Trophoblast cell (in vitro differentiated cells and primary cell): ENCODE measurements around the gene POC1A.

ENCODE experiments used
- DNase-seq, 2 donors: peaks; one replicate each; pipeline ENCODE4 v3.0.0-alpha.2; 2016
- H2AFZ ChIP-seq: 2 replicates; pipeline ENCODE4 v1.6.1; 2013; ENCODE audit warnings: low read length, moderate library complexity, mild to moderate bottlenecking; ENCODE audit not compliant: insufficient read depth, poor library complexity
- H2AK5ac ChIP-seq: 2 replicates; pipeline ENCODE4 v1.6.1; 2013; ENCODE audit warnings: mild to moderate bottlenecking, low read length
- H2BK120ac ChIP-seq: 2 replicates; pipeline ENCODE4 v1.6.1; 2013; ENCODE audit warnings: low read length, mild to moderate bottlenecking, moderate library complexity; ENCODE audit not compliant: insufficient read depth, poor library complexity
- H2BK12ac ChIP-seq: 2 replicates; pipeline ENCODE4 v1.6.1; 2013; ENCODE audit warnings: mild to moderate bottlenecking, low read length, moderate library complexity
- H2BK5ac ChIP-seq: 2 replicates; pipeline ENCODE4 v1.6.1; 2013; ENCODE audit warnings: low read length, low read depth, moderate library complexity, mild to moderate bottlenecking; ENCODE audit not compliant: poor library complexity
- H3K14ac ChIP-seq: 2 replicates; pipeline ENCODE4 v1.6.1; 2013; ENCODE audit warnings: mild to moderate bottlenecking, low read length
- H3K18ac ChIP-seq: 2 replicates; pipeline ENCODE4 v1.6.1; 2013; ENCODE audit warnings: mild to moderate bottlenecking, low read length
- H3K23ac ChIP-seq: 2 replicates; pipeline ENCODE4 v1.6.1; 2013; ENCODE audit warnings: low read length
- H3K27ac ChIP-seq: 2 replicates; pipeline ENCODE4 v1.5.1; 2013; ENCODE audit warnings: low read depth, mild to moderate bottlenecking, inconsistent platforms, low read length, moderate library complexity
- H3K27me3 ChIP-seq: 2 replicates; pipeline ENCODE4 v1.6.1; 2013; ENCODE audit warnings: inconsistent platforms, mild to moderate bottlenecking, low read length, moderate library complexity; ENCODE audit not compliant: insufficient read depth
- H3K36me3 ChIP-seq, 2 experiments: 1 replicate in 1 of 2; 2 replicates in 1 of 2; pipeline ENCODE4 v1.6.1; 2013; ENCODE audit warnings: low read length in 2 of 2, mild to moderate bottlenecking in 2 of 2, moderate library complexity in 1 of 2; ENCODE audit not compliant: insufficient read depth in 2 of 2, control insufficient read depth in 1 of 2
- H3K4ac ChIP-seq: 2 replicates; pipeline ENCODE4 v1.6.1; 2013; ENCODE audit warnings: low read depth, mild to moderate bottlenecking, low read length, moderate library complexity
- H3K4me1 ChIP-seq, 2 experiments: 1 replicate in 1 of 2; 2 replicates in 1 of 2; pipeline ENCODE4 v1.6.1; 2013; ENCODE audit warnings: low read length in 2 of 2, mild to moderate bottlenecking in 2 of 2, moderate library complexity in 1 of 2; ENCODE audit not compliant: insufficient read depth in 2 of 2, control insufficient read depth in 1 of 2
- H3K4me2 ChIP-seq: 2 replicates; pipeline ENCODE4 v1.6.1; 2013; ENCODE audit warnings: inconsistent platforms, mild to moderate bottlenecking, low read length, moderate library complexity
- H3K4me3 ChIP-seq: 2 replicates; pipeline ENCODE4 v1.5.1; 2013; ENCODE audit warnings: mild to moderate bottlenecking, low read depth, low read length, inconsistent platforms
- H3K79me1 ChIP-seq: one replicate; pipeline ENCODE4 v1.6.1; 2013; ENCODE audit warnings: low read length
- H3K79me2 ChIP-seq: 2 replicates; pipeline ENCODE4 v1.6.1; 2013; ENCODE audit warnings: low read length, mild to moderate bottlenecking; ENCODE audit not compliant: control insufficient read depth, insufficient read depth, poor library complexity
- H3K9ac ChIP-seq: 2 replicates; pipeline ENCODE4 v1.6.1; 2013; ENCODE audit warnings: mild to moderate bottlenecking, low read length
- H3K9me3 ChIP-seq: 2 replicates; pipeline ENCODE4 v1.6.1; 2013; ENCODE audit warnings: low read depth, mild to moderate bottlenecking, control low read depth, inconsistent platforms, low read length; ENCODE audit not compliant: insufficient read depth
- H4K12ac ChIP-seq: 2 replicates; pipeline ENCODE4 v1.6.1; 2013; ENCODE audit warnings: low read depth, mild to moderate bottlenecking, low read length, moderate library complexity
- H4K8ac ChIP-seq: 2 replicates; pipeline ENCODE4 v1.6.1; 2013; ENCODE audit warnings: low read depth, mild to moderate bottlenecking, low read length, moderate library complexity
- H4K91ac ChIP-seq: one replicate; pipeline ENCODE4 v1.6.1; 2013; ENCODE audit warnings: low read depth, mild to moderate bottlenecking, low read length, moderate library complexity
- WGBS: extraction: QIAGEN DNeasy Blood & Tissue Kit; methylation state at CpG from one replicate; pipeline ENCODE4 v1.1.7; 2013; ENCODE audit warnings: missing lambda C conversion rate; ENCODE audit not compliant: insufficient read length, insufficient coverage; ENCODE audit errors: extremely low coverage; 5-methylcytosine and 5-hydroxymethylcytosine counted together

Gene POC1A

GRCh38 chr3:52112056-52112455 is 42.2 kb downstream of the POC1A start:
- no peak overlapping the region for H2AFZ ChIP-seq
- no CpG with 5 or more reads among the region's 6 CpGs for WGBS
- H3K4me1 ChIP-seq, result no peaks in the 10 kb centered on the region

GRCh38 chr3:52110502-52110901 is 43.7 kb downstream of the POC1A start:
- Histone ChIP-seq H3K4me2 (no peak overlapping the region), H3K36me3 (peaks cover 3 to 23% of the 10 kb centered on the region in 2 experiments), H3K9ac (no peak overlapping the region), H2BK5ac (no peak overlapping the region), H3K14ac (no peak overlapping the region), H2BK12ac (no peak overlapping the region), H3K4me1 (no peaks in the 10 kb centered on the region), H4K12ac (no peak overlapping the region), H3K4me3 (no peak overlapping the region), H3K27me3 (no peaks in the 10 kb centered on the region), H3K79me1 (no peaks in the 10 kb centered on the region), H2AK5ac (no peak overlapping the region), H3K23ac (no peak overlapping the region), H3K27ac (no peak overlapping the region), H2AFZ (no peak overlapping the region), H4K91ac (no peak overlapping the region), H3K9me3 (no peaks in the 10 kb centered on the region), H3K18ac (no peak overlapping the region), H2BK120ac (no peak overlapping the region), H4K8ac (no peak overlapping the region), H3K4ac (no peak overlapping the region), H3K79me2 (no peaks in the 10 kb centered on the region)
- no peak for DNase-seq
- WGBS, result no CpG with 5 or more reads among the region's 2 CpGs

More at GRCh38 chr3:52112056-52112455, 42.2 kb downstream of the POC1A start:
- no peak overlapping the region for H2BK5ac ChIP-seq
- H3K27me3 ChIP-seq, result no peaks in the 10 kb centered on the region
- no peak overlapping the region for H3K9ac ChIP-seq
- H2BK120ac ChIP-seq, result no peak overlapping the region
- H2AK5ac ChIP-seq, result no peak overlapping the region
- H3K4ac ChIP-seq, result no peak overlapping the region
- H3K79me2 ChIP-seq, result no peaks in the 10 kb centered on the region
- H3K23ac ChIP-seq, result no peak overlapping the region
- no peak overlapping the region for H3K4me2 ChIP-seq
- H3K4me3 ChIP-seq, result no peak overlapping the region
- no peaks in the 10 kb centered on the region for H3K79me1 ChIP-seq
- no peak overlapping the region for H3K14ac ChIP-seq
- no peak overlapping the region for H3K18ac ChIP-seq
- H3K9me3 ChIP-seq, result no peaks in the 10 kb centered on the region
- peaks cover 6 to 24% of the 10 kb centered on the region in 2 experiments for H3K36me3 ChIP-seq
- H4K8ac ChIP-seq, result no peak overlapping the region
- no peak overlapping the region for H4K91ac ChIP-seq
- H2BK12ac ChIP-seq, result no peak overlapping the region
- H3K27ac ChIP-seq, result no peak overlapping the region
- DNase-seq, result no peak
- no peak overlapping the region for H4K12ac ChIP-seq

- no CpG with 5 or more reads among the region's 8 CpGs for WGBS
- no peak overlapping the region for H3K14ac ChIP-seq
- H3K4me2 ChIP-seq, result no peak overlapping the region
Measured at GRCh38 chr3:52109611-52110301, 44.5 kb downstream of the POC1A start.

DNA sequence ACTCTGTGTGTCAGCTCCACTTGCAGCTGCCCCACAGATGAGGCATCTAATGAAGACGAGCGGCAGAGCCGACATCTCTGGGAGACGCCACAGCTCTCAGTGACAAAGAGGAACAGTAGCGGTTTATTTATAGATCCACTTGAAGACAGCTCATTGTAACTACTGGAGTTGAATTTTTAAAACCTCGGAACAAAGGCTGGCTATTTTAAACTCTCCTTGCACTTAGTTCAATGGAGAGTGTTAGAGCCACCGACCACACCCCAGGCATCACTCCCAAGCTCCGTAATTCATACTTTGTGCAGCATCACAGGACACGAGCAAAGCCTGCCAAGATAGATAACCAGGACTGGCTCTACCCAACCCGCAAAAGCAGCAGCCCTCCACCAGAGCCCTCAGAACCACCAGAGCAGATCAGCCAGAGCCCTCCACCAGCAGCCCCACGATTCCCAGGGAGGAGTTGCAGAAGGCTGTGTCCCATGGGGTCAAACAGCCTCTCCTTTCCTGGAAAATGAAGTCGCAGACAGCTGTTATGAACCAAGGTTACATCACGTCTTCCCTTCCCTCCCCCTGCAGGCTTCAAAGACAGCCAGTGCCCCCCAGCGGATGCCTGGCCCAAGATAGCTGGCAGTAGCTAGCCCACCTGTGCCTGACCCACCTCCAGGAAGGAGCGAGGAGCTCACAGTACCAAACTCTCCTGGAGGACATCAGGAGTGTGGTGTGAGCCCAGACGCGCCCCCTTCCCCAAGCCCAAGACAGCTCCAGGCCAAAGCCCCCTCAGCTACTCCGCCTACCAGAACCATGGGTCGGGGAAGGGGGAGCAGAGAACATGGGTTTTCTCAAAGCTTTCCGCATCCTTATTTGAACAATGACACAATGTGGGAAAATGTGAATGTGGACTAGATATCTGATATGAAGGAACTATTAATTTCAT is 45.7 kb downstream of the POC1A start:
- no peak overlapping the region for H3K4me3 ChIP-seq
- no peaks in the 10 kb centered on the region for H3K79me2 ChIP-seq
- H3K79me1 ChIP-seq, result no peaks in the 10 kb centered on the region
- H3K9me3 ChIP-seq, result no peaks in the 10 kb centered on the region
- no peak overlapping the region for H3K18ac ChIP-seq
- no peak overlapping the region for H3K14ac ChIP-seq
- H3K27me3 ChIP-seq, result no peaks in the 10 kb centered on the region
- no peak overlapping the region for H3K27ac ChIP-seq
- no peak overlapping the region for H2BK5ac ChIP-seq
- H4K8ac ChIP-seq, result no peak overlapping the region
- no peak overlapping the region for H2AK5ac ChIP-seq
- no peak overlapping the region for H2AFZ ChIP-seq
- H3K4me1 ChIP-seq, result no peaks in the 10 kb centered on the region
- WGBS, result no CpG with 5 or more reads among the region's 20 CpGs
- no peak overlapping the region for H3K23ac ChIP-seq
- H3K36me3 ChIP-seq, result peaks cover 3 to 14% of the 10 kb centered on the region in 2 experiments
- H2BK12ac ChIP-seq, result no peak overlapping the region
- H2BK120ac ChIP-seq, result no peak overlapping the region
- no peak overlapping the region for H3K9ac ChIP-seq
- no peak overlapping the region for H3K4ac ChIP-seq
- H4K12ac ChIP-seq, result no peak overlapping the region
- DNase-seq, result no peak
- no peak overlapping the region for H4K91ac ChIP-seq
- no peak overlapping the region for H3K4me2 ChIP-seq

More at GRCh38 chr3:52109611-52110301, 44.5 kb downstream of the POC1A start:
- Histone ChIP-seq H4K8ac (no peak overlapping the region), H2BK12ac (no peak overlapping the region), H2AFZ (no peak overlapping the region), H3K4me3 (no peak overlapping the region), H3K27me3 (no peaks in the 10 kb centered on the region), H3K36me3 (peaks cover 3 to 21% of the 10 kb centered on the region in 2 experiments), H3K4me1 (no peaks in the 10 kb centered on the region), H3K79me1 (no peaks in the 10 kb centered on the region), H2AK5ac (no peak overlapping the region), H4K12ac (no peak overlapping the region), H4K91ac (no peak overlapping the region), H2BK120ac (no peak overlapping the region), H3K18ac (no peak overlapping the region), H2BK5ac (no peak overlapping the region), H3K9ac (no peak overlapping the region), H3K23ac (no peak overlapping the region), H3K9me3 (no peaks in the 10 kb centered on the region), H3K27ac (no peak overlapping the region), H3K79me2 (no peaks in the 10 kb centered on the region), H3K4ac (no peak overlapping the region)
- no peak for DNase-seq
